Fibroblast of the aortic adventitia (primary cell): ENCODE data around the gene RILP. TPM values are rescaled to one million over a fixed set of nuclear protein-coding genes. Genes with fewer than 3 reads are reported as not detected.

Source experiments
- DNase-seq: peaks from one replicate; pipeline ENCODE4 v3.0.0-alpha.2; 2010; ENCODE audit warnings: low read depth
- H3K4me3 ChIP-seq: 2 replicates; pipeline ENCODE4 v1.5.1; 2011; ENCODE audit warnings: low read depth, mild to moderate bottlenecking, control low read depth, low read length, moderate library complexity
- small RNA-seq: library from RNA; depleted of rRNA; stranded (forward); fragments of <200 nt; gene quantifications from one replicate; pipeline ENCODE3, GENCODE V24; 2012
- total RNA-seq: library from RNA; depleted of rRNA; stranded (reverse); fragments of >200 nt; gene quantifications from 2 replicates; pipeline ENCODE4 v1.2.3, GENCODE V29; 2012; ENCODE audit warnings: low replicate concordance
- TF ChIP-seq, protein P1 (sequence below): IDR thresholded peaks from 2 replicates; pipeline ENCODE4 v1.5.1; 2011; ENCODE audit warnings: mild to moderate bottlenecking, low read length, control low read depth, inconsistent platforms; ENCODE audit not compliant: insufficient read depth

Gene RILP
- total RNA-seq, 1 donor: 9.7 TPM

DNA sequence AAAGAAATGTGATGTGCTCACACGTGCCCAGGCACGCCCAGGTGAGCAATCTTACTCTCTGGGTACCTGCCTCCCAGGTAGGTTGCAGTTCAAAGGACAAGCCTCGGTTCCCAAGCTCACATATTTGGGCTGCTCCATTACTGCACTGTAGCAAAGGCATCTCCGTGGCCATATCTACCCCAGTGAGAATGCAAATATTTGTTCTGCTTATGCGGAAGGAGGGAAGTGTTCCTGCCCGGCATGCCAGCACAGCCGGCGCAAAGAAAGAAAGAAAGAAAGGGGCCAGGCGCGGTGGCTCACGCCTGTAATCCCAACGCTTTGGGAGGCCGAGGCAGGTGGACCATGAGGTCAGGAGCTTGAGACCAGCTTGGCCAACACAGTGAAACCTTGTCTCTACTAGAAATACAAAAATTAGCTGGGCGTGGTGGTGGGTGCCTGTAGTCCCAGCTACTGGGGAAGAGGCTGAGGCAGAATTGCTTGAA lies 51.8 kb downstream of the RILP start:
- DNase-seq: no peak
- TF ChIP-seq, protein P1, sequence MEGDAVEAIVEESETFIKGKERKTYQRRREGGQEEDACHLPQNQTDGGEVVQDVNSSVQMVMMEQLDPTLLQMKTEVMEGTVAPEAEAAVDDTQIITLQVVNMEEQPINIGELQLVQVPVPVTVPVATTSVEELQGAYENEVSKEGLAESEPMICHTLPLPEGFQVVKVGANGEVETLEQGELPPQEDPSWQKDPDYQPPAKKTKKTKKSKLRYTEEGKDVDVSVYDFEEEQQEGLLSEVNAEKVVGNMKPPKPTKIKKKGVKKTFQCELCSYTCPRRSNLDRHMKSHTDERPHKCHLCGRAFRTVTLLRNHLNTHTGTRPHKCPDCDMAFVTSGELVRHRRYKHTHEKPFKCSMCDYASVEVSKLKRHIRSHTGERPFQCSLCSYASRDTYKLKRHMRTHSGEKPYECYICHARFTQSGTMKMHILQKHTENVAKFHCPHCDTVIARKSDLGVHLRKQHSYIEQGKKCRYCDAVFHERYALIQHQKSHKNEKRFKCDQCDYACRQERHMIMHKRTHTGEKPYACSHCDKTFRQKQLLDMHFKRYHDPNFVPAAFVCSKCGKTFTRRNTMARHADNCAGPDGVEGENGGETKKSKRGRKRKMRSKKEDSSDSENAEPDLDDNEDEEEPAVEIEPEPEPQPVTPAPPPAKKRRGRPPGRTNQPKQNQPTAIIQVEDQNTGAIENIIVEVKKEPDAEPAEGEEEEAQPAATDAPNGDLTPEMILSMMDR: no peak
- H3K4me3 ChIP-seq: no peak overlapping the region

Small RNA genes lying within 50 kb of the gene (small RNA-seq; reads per million reads assigned to genes)
- not detected for gene RN7SL105P

Other genes starting within 250 kb of the RILP start
- gene YWHAE, start 249.6 kb downstream of the RILP start, total RNA-seq: 628 and 1,755 TPM in 2 replicates
- 70.0 and 106 TPM in 2 replicates for gene CRK, start 193.6 kb downstream of the RILP start, total RNA-seq
- 127 and 139 TPM in 2 replicates for gene MYO1C, start 157.2 kb downstream of the RILP start, total RNA-seq
- gene INPP5K, start 133.3 kb downstream of the RILP start, total RNA-seq: 13.2 and 27.3 TPM in 2 replicates
- 28.4 and 33.3 TPM in 2 replicates for gene PITPNA, start 87.1 kb downstream of the RILP start, total RNA-seq
- gene SLC43A2, start 21.0 kb downstream of the RILP start, total RNA-seq: 3.0 and 9.3 TPM in 2 replicates
- gene SCARF1, start 4.1 kb downstream of the RILP start, total RNA-seq: 0.90 and 1.3 TPM in 2 replicates
- gene PRPF8, start 35.0 kb upstream of the RILP start, total RNA-seq: 59.7 and 138 TPM in 2 replicates
- 4.5 and 10.1 TPM in 2 replicates for gene TLCD2, start 60.5 kb upstream of the RILP start, total RNA-seq
- gene WDR81, start 74.8 kb upstream of the RILP start, total RNA-seq: 27.7 and 39.6 TPM in 2 replicates
- 0.18 and 1.3 TPM in 2 replicates for gene SERPINF2, start 93.0 kb upstream of the RILP start, total RNA-seq
- 161 and 450 TPM in 2 replicates for gene SERPINF1, start 112.2 kb upstream of the RILP start, total RNA-seq
- gene SMYD4, start 180.0 kb upstream of the RILP start, total RNA-seq: 7.4 and 10.7 TPM in 2 replicates
- gene RPA1, start 180.1 kb upstream of the RILP start, total RNA-seq: 19.3 and 41.2 TPM in 2 replicates